GM12878 (cell line): ENCODE measurements around the gene SLC47A2. TPM values are rescaled to one million over a fixed set of nuclear protein-coding genes. Genes with fewer than 3 reads are reported as not detected.

ENCODE experiments used
- GATAD2B ChIP-seq: fragments of 450-650 bp; conservative IDR thresholded peaks from 2 replicates; pipeline ENCODE4 v1.6.1; 2017; ENCODE audit warnings: low read depth, mild to moderate bottlenecking, moderate library complexity
- IRF4 ChIP-seq: IDR thresholded peaks from 2 replicates; pipeline ENCODE4 v1.6.1; 2011; ENCODE audit warnings: low read depth, low read length
- LARP7 ChIP-seq: fragments of 450-650 bp; IDR thresholded peaks from 2 replicates; pipeline ENCODE4 v1.6.1; 2017; ENCODE audit warnings: mild to moderate bottlenecking
- NR2C2 ChIP-seq: IDR thresholded peaks from 2 replicates; pipeline ENCODE4 v1.6.1; 2011; ENCODE audit warnings: borderline replicate concordance, low read depth; ENCODE audit not compliant: control insufficient read depth, insufficient read length
- SUPT20H ChIP-seq: IDR thresholded peaks from 2 replicates; pipeline ENCODE4 v1.6.1; 2011; ENCODE audit warnings: low read depth, mild to moderate bottlenecking, low read length, moderate library complexity, borderline replicate concordance; ENCODE audit not compliant: control insufficient read depth
- polyA plus RNA-seq, 11 experiments: library from polyadenylated mRNA; depleted of rRNA in 4 of 11; unstranded in 6 of 11; stranded (reverse) in 5 of 11; fragments of >200 nt; fragmentation: Nextera tagmentation in 4 of 11; fragmentation: Illumina TruSeq in 1 of 11; extraction: Ambion mirVana in 4 of 11; extraction: Trizol in 1 of 11; gene quantifications; 1 replicate in 1 of 11; 2 replicates in 10 of 11; pipeline versions ENCODE4 v1.2.1 to v1.2.3, GENCODE V29; 2011 to 2016; ENCODE audit warnings: inconsistent platforms in 2 of 11, missing spikeins in 2 of 11, low read depth in 1 of 11
- total RNA-seq, 4 experiments: library from RNA; depleted of rRNA in 3 of 4; stranded (reverse); fragments of >200 nt in 3 of 4; fragmentation: Illumina TruSeq in 1 of 4; extraction: Trizol in 1 of 4; gene quantifications; 2 replicates each; pipeline versions ENCODE4 v1.2.1 to v1.2.3, GENCODE V29; 2013 to 2021
- TF ChIP-seq, protein P1 (sequence below), 3 experiments: IDR thresholded peaks in 2 of 3; conservative IDR thresholded peaks in 1 of 3; 2 replicates each; pipeline ENCODE4 v1.5.1; 2011; ENCODE audit warnings: low read depth in 3 of 3, low read length in 3 of 3, mild to moderate bottlenecking in 3 of 3, control low read depth in 2 of 3, moderate library complexity in 2 of 3, inconsistent platforms in 1 of 3, mixed read lengths in 1 of 3; ENCODE audit not compliant: control insufficient read depth in 2 of 3, insufficient read depth in 1 of 3; ENCODE audit errors: extremely low read depth in 1 of 3
- TF ChIP-seq, protein P2 (sequence below): fragments of 450-650 bp; IDR thresholded peaks from 2 replicates; pipeline ENCODE4 v1.6.1; 2014; ENCODE audit warnings: mild to moderate bottlenecking
- TF ChIP-seq, protein P3 (sequence below): fragments of 450-650 bp; IDR thresholded peaks from 2 replicates; pipeline ENCODE4 v1.6.1; 2016; ENCODE audit warnings: mild to moderate bottlenecking, moderate library complexity, borderline replicate concordance
- TF ChIP-seq, protein P4 (sequence below): IDR thresholded peaks from 2 replicates; pipeline ENCODE4 v1.6.1; 2012; ENCODE audit warnings: low read depth, low read length, improper control_type of control experiment

The SLC47A2 gene
- total and polyA plus RNA-seq, 10 of the 15 experiments (the other 5 are each of a cell fraction or from before 2014, with no cell fraction given): not detected

DNA sequence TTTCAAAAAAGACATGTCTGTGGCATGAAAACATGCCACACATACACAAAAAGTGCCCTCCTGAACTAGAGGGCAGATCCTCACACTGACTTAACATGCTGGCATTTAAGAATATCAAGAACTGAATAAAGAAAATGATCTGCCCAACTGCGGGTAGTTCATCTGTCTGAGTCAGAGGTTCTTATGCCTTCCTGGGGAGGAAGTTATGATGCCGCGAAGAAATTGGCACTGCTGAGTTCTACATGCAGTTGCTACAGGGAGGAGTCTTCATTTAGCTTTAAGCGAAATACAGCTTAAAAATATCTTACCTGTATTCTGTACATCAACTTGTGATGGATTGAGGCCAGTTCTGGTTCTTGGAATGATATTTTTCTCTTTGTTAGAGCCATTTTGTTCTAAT is 61.5 kb downstream of the SLC47A2 start (continued):
- TF ChIP-seq, protein P1, sequence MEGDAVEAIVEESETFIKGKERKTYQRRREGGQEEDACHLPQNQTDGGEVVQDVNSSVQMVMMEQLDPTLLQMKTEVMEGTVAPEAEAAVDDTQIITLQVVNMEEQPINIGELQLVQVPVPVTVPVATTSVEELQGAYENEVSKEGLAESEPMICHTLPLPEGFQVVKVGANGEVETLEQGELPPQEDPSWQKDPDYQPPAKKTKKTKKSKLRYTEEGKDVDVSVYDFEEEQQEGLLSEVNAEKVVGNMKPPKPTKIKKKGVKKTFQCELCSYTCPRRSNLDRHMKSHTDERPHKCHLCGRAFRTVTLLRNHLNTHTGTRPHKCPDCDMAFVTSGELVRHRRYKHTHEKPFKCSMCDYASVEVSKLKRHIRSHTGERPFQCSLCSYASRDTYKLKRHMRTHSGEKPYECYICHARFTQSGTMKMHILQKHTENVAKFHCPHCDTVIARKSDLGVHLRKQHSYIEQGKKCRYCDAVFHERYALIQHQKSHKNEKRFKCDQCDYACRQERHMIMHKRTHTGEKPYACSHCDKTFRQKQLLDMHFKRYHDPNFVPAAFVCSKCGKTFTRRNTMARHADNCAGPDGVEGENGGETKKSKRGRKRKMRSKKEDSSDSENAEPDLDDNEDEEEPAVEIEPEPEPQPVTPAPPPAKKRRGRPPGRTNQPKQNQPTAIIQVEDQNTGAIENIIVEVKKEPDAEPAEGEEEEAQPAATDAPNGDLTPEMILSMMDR (IDR thresholded peaks at IDR 0.05 in 2 of 3, conservative IDR thresholded peaks at IDR 0.05 in 1 of 3; ENCODE audit: control insufficient read depth in 2 of 3, extremely low read depth in 1 of 3, insufficient read depth in 1 of 3, low read depth in 3 of 3, low read length in 3 of 3): no peak
- no peak for TF ChIP-seq LARP7
- TF ChIP-seq, protein P2, sequence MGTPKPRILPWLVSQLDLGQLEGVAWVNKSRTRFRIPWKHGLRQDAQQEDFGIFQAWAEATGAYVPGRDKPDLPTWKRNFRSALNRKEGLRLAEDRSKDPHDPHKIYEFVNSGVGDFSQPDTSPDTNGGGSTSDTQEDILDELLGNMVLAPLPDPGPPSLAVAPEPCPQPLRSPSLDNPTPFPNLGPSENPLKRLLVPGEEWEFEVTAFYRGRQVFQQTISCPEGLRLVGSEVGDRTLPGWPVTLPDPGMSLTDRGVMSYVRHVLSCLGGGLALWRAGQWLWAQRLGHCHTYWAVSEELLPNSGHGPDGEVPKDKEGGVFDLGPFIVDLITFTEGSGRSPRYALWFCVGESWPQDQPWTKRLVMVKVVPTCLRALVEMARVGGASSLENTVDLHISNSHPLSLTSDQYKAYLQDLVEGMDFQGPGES: no peak
- no peak for TF ChIP-seq NR2C2
- TF ChIP-seq, protein P3, sequence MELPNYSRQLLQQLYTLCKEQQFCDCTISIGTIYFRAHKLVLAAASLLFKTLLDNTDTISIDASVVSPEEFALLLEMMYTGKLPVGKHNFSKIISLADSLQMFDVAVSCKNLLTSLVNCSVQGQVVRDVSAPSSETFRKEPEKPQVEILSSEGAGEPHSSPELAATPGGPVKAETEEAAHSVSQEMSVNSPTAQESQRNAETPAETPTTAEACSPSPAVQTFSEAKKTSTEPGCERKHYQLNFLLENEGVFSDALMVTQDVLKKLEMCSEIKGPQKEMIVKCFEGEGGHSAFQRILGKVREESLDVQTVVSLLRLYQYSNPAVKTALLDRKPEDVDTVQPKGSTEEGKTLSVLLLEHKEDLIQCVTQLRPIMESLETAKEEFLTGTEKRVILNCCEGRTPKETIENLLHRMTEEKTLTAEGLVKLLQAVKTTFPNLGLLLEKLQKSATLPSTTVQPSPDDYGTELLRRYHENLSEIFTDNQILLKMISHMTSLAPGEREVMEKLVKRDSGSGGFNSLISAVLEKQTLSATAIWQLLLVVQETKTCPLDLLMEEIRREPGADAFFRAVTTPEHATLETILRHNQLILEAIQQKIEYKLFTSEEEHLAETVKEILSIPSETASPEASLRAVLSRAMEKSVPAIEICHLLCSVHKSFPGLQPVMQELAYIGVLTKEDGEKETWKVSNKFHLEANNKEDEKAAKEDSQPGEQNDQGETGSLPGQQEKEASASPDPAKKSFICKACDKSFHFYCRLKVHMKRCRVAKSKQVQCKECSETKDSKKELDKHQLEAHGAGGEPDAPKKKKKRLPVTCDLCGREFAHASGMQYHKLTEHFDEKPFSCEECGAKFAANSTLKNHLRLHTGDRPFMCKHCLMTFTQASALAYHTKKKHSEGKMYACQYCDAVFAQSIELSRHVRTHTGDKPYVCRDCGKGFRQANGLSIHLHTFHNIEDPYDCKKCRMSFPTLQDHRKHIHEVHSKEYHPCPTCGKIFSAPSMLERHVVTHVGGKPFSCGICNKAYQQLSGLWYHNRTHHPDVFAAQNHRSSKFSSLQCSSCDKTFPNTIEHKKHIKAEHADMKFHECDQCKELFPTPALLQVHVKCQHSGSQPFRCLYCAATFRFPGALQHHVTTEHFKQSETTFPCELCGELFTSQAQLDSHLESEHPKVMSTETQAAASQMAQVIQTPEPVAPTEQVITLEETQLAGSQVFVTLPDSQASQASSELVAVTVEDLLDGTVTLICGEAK: no peak
- TF ChIP-seq, protein P4, sequence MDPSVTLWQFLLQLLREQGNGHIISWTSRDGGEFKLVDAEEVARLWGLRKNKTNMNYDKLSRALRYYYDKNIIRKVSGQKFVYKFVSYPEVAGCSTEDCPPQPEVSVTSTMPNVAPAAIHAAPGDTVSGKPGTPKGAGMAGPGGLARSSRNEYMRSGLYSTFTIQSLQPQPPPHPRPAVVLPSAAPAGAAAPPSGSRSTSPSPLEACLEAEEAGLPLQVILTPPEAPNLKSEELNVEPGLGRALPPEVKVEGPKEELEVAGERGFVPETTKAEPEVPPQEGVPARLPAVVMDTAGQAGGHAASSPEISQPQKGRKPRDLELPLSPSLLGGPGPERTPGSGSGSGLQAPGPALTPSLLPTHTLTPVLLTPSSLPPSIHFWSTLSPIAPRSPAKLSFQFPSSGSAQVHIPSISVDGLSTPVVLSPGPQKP: no peak
- TF ChIP-seq SUPT20H: no peak
- no peak for TF ChIP-seq GATAD2B
- no peak for TF ChIP-seq IRF4
